ENCODE measurements around the gene PRKCH. TPM values are rescaled to one million over a fixed set of nuclear protein-coding genes. Genes with fewer than 3 reads are reported as not detected.

Gene PRKCH
- total and polyA plus RNA-seq, 2 donors from 2014 or later: 8.3 to 47.0 TPM

DNA sequence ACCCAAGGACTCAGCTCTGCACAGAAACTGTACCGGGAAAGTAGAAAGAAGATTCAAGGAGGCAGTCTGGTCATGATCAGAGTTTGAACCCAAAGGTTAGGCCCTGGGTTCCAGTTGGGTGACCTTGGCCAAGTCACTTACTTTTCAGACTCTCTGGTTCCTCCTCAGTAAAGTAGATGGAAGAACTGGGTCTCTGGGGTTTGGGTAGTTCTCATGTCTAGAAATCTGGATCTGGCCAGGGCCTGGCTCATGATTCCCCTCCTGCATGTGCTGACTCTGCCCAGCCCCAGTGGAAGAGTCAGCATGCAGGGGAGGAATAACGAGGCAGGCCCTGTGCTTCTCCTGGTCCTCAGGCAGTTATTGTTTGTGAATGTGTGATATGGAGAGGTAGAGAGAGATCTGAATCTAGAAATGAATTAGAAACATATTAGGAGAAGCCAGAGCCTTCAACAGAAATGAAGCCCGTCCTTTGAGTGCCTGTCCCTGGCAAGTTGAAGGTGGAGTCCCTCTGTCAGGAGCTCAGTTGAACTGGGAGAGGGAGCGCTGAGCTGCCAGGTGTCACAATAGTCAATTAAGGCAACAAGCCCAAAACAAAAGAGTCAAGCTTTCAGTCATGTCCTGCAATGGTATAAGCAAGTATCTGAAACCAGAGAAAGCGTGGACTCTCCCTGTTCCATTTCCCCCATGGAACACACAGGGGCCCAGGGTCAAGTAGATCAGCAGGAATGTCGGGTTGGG, 242.7 kb downstream of the PRKCH start:
- Histone ChIP-seq H3K27me3 (ENCODE audit: control insufficient read depth, insufficient read depth, low read length) (no peaks in the 10 kb centered on the region), H3K36me3 (ENCODE audit: control insufficient read depth in 2 of 3, insufficient read depth in 3 of 3, low read length in 3 of 3) (no peaks in the 10 kb centered on the region), H3K4me3 (ENCODE audit: low read length in 3 of 3) (no peak overlapping the region), H3K27ac (ENCODE audit: low read depth in 2 of 2, low read length in 2 of 2) (peak overlapping the region; percentile 93 to 98), H3K9me3 (ENCODE audit: control insufficient read depth in 2 of 3, insufficient read depth in 1 of 3, low read length in 3 of 3) (no peaks in the 10 kb centered on the region), H3K9ac (ENCODE audit: low read length in 3 of 3) (peak overlapping the region in 1 of 3 donors; percentile 27), H3K4me1 (ENCODE audit: control insufficient read depth in 2 of 3, insufficient read depth in 2 of 3, low read depth in 1 of 3, low read length in 3 of 3) (peaks cover 6 to 72% (median 59%) of the 10 kb centered on the region in 3 donors)
- TF ChIP-seq, protein P1, sequence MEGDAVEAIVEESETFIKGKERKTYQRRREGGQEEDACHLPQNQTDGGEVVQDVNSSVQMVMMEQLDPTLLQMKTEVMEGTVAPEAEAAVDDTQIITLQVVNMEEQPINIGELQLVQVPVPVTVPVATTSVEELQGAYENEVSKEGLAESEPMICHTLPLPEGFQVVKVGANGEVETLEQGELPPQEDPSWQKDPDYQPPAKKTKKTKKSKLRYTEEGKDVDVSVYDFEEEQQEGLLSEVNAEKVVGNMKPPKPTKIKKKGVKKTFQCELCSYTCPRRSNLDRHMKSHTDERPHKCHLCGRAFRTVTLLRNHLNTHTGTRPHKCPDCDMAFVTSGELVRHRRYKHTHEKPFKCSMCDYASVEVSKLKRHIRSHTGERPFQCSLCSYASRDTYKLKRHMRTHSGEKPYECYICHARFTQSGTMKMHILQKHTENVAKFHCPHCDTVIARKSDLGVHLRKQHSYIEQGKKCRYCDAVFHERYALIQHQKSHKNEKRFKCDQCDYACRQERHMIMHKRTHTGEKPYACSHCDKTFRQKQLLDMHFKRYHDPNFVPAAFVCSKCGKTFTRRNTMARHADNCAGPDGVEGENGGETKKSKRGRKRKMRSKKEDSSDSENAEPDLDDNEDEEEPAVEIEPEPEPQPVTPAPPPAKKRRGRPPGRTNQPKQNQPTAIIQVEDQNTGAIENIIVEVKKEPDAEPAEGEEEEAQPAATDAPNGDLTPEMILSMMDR (IDR thresholded peaks at IDR 0.05; ENCODE audit: borderline replicate concordance, extremely low read depth, insufficient read depth): no peak
- DNase-seq (no peak), FAIRE-seq (no peak)
- intact Hi-C loops (cut with DNase I): no loop called here

DNA sequence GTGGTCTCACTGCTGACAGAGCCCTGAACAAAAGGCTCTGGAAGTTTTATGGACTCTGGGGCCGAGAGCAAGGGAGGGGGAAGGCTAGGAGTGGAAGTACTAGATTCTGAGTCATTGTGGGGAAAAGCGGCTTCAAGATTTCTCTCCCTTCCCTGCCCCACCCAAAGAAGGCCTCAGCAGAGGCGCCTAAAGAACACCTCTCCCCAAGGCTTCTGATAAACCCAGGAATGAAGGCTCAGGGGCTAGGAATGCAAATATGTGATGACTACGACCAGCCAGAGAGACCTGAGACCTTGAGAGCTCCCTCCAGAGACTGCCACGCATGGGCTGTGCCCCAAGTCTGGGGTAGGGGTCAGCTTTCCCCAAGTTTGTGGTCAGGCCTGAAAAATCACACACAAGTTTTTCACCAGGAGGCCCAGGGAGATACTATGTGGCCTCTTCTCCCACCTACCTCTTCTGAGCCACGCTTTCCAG, 243.3 kb downstream of the PRKCH start:
- H3K4me3 ChIP-seq (ENCODE audit: low read length in 3 of 3): no peak overlapping the region
- DNase-seq (peak in 1 of 5 donors; percentile 27), FAIRE-seq (no peak)
- H3K9ac ChIP-seq (ENCODE audit: low read length in 3 of 3): peak overlapping the region in 1 of 3 donors; percentile 27
- H3K9me3 ChIP-seq (ENCODE audit: control insufficient read depth in 2 of 3, insufficient read depth in 1 of 3, low read length in 3 of 3): no peaks in the 10 kb centered on the region
- H3K27ac ChIP-seq (ENCODE audit: low read depth in 2 of 2, low read length in 2 of 2): peak overlapping the region in 1 of 2 donors; percentile 98
- no peaks in the 10 kb centered on the region for H3K27me3 ChIP-seq (ENCODE audit: control insufficient read depth, insufficient read depth, low read length)
- H3K36me3 ChIP-seq (ENCODE audit: control insufficient read depth in 2 of 3, insufficient read depth in 3 of 3, low read length in 3 of 3): no peaks in the 10 kb centered on the region
- intact Hi-C loops (cut with DNase I): no loop called here
- TF ChIP-seq, protein P1 (IDR thresholded peaks at IDR 0.05; ENCODE audit: borderline replicate concordance, extremely low read depth, insufficient read depth): no peak
- peaks cover 6 to 77% (median 59%) of the 10 kb centered on the region in 3 donors for H3K4me1 ChIP-seq (ENCODE audit: control insufficient read depth in 2 of 3, insufficient read depth in 2 of 3, low read depth in 1 of 3, low read length in 3 of 3)

DNA sequence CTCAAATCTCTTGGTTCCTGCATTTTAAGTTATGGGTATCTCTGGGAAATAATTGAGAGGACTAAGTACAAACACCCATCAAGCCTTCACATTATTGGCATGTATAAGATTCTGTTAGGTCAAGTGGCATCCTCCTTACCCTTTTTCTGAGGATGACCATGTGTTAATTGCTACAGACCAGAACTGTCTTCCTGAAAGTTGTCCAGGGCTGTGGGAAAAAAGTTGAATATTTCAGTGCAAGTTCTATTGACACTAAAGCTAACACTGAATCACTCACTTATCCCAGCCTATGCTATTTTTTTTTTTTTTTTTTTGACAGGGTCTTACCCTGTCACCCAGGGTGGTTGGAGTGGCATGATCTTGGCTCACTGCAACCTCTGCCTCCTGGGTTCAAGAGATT, 243.8 kb downstream of the PRKCH start:
- no peak overlapping the region for H3K4me3 ChIP-seq (ENCODE audit: low read length in 3 of 3)
- TF ChIP-seq, protein P1 (IDR thresholded peaks at IDR 0.05; ENCODE audit: borderline replicate concordance, extremely low read depth, insufficient read depth): no peak
- peak overlapping the region in 1 of 2 donors; percentile 98 for H3K27ac ChIP-seq (ENCODE audit: low read depth in 2 of 2, low read length in 2 of 2)
- H3K9ac ChIP-seq (ENCODE audit: low read length in 3 of 3): peak overlapping the region in 1 of 3 donors; percentile 13
- no peaks in the 10 kb centered on the region for H3K9me3 ChIP-seq (ENCODE audit: control insufficient read depth in 2 of 3, insufficient read depth in 1 of 3, low read length in 3 of 3)
- no peak for DNase-seq
- H3K4me1 ChIP-seq (ENCODE audit: control insufficient read depth in 2 of 3, insufficient read depth in 2 of 3, low read depth in 1 of 3, low read length in 3 of 3): peaks cover 6 to 76% (median 58%) of the 10 kb centered on the region in 3 donors
- intact Hi-C loops (cut with DNase I): no loop called here
- H3K27me3 ChIP-seq (ENCODE audit: control insufficient read depth, insufficient read depth, low read length): no peaks in the 10 kb centered on the region
- FAIRE-seq: no peak
- H3K36me3 ChIP-seq (ENCODE audit: control insufficient read depth in 2 of 3, insufficient read depth in 3 of 3, low read length in 3 of 3): no peaks in the 10 kb centered on the region

Data from kidney (tissue), 14 donors.